HL-60 (cell line): ENCODE data around the gene WDR38.

Experiments
- DNase-seq, 2 experiments: peaks; one replicate each; pipeline ENCODE4 v3.0.0-alpha.2; 2010 to 2020; ENCODE audit warnings: low read depth in 1 of 2, low spot score in 1 of 2
- H3K27ac ChIP-seq: fragments of 250-450 bp; sonication (Bioruptor Pico); replicated peaks from 2 replicates; pipeline ENCODE4 v1.5.1; 2020; ENCODE audit warnings: mild to moderate bottlenecking, moderate library complexity
- H3K27me3 ChIP-seq: fragments of 250-450 bp; sonication (Bioruptor Pico); 2 replicates; pipeline ENCODE4 v1.5.1; 2021; ENCODE audit warnings: mild to moderate bottlenecking, moderate library complexity; ENCODE audit not compliant: insufficient read depth, poor library complexity, severe bottlenecking
- H3K4me3 ChIP-seq: replicated peaks from 2 replicates; pipeline ENCODE4 v1.5.1; 2011; ENCODE audit warnings: mild to moderate bottlenecking, control low read depth, low read length; ENCODE audit not compliant: insufficient read depth
- GABPA ChIP-seq: IDR thresholded peaks from 2 replicates; pipeline ENCODE4 v1.6.1; 2012; ENCODE audit warnings: low read depth
- POLR2AphosphoS5 ChIP-seq: IDR thresholded peaks from 2 replicates; pipeline ENCODE4 v1.6.1; 2012; ENCODE audit warnings: low read depth
- REST ChIP-seq: IDR thresholded peaks from 2 replicates; pipeline ENCODE4 v1.6.1; 2012; ENCODE audit warnings: low read depth; ENCODE audit not compliant: insufficient replicate concordance
- SPI1 ChIP-seq: IDR thresholded peaks from 2 replicates; pipeline ENCODE4 v1.6.1; 2012; ENCODE audit warnings: low read depth, mild to moderate bottlenecking, borderline replicate concordance
- TF ChIP-seq, protein P1 (sequence below): IDR thresholded peaks from one replicate; pipeline ENCODE4 v1.5.1; 2011; ENCODE audit warnings: low read length, control low read depth, inconsistent platforms; ENCODE audit not compliant: insufficient read depth

Gene WDR38

DNA sequence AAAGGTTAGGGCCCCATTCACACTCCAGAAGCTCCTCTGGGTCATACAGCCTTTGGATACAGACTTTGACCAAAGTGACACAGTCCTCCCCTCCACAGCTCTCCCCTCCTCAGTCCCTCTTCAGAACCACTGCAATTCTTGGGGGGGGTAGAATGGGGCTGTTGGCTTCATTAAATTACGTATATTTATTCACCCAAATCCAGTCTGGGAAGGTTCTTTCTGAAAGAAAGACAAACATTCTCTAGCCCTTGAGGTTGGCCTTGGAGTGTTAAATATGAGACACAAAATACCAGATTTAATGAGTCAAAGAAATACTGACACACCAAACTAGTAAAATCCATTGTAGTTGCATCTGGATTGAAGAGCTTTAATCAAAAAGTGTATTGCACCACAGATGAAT is 24.8 kb downstream of the WDR38 start:
- Histone ChIP-seq H3K27me3 (no peaks in the 10 kb centered on the region), H3K27ac (no peak overlapping the region), H3K4me3 (no peak overlapping the region)
- TF ChIP-seq, protein P1, sequence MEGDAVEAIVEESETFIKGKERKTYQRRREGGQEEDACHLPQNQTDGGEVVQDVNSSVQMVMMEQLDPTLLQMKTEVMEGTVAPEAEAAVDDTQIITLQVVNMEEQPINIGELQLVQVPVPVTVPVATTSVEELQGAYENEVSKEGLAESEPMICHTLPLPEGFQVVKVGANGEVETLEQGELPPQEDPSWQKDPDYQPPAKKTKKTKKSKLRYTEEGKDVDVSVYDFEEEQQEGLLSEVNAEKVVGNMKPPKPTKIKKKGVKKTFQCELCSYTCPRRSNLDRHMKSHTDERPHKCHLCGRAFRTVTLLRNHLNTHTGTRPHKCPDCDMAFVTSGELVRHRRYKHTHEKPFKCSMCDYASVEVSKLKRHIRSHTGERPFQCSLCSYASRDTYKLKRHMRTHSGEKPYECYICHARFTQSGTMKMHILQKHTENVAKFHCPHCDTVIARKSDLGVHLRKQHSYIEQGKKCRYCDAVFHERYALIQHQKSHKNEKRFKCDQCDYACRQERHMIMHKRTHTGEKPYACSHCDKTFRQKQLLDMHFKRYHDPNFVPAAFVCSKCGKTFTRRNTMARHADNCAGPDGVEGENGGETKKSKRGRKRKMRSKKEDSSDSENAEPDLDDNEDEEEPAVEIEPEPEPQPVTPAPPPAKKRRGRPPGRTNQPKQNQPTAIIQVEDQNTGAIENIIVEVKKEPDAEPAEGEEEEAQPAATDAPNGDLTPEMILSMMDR: no peak
- TF ChIP-seq GABPA (no peak), REST (no peak), POLR2AphosphoS5 (no peak), SPI1 (no peak)
- no peak for DNase-seq

DNA sequence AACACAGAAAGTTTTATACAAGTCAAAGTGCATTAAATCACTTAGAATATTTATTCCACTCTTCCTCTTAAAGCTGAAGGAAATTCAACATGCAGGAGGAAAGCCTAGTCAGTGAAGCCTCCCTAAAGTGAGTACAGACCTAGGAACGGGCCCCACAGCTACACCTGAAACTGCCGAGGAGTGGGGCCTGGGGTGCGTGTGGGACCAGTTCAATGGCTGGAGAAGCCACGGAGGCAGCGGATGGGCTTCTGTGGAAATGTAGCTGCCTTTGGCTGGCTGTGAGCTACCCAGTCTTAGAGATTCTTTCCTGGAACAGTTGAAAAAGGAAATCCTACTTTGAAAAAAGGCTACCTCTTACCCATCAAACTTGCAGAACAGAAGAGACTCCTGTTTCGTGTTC is 25.3 kb downstream of the WDR38 start:
- no peak overlapping the region for H3K27ac ChIP-seq
- H3K4me3 ChIP-seq: no peak overlapping the region
- DNase-seq: no peak
- TF ChIP-seq, protein P1: no peak
- TF ChIP-seq GABPA: no peak
- no peak for TF ChIP-seq REST
- no peak; the same call in 1 of the 2 replicates for TF ChIP-seq POLR2AphosphoS5
- no peak for TF ChIP-seq SPI1
- H3K27me3 ChIP-seq: no peaks in the 10 kb centered on the region

GRCh38 chr9:124879226-124879625 is 26.0 kb downstream of the WDR38 start:
- H3K4me3 ChIP-seq: no peak overlapping the region
- no peaks in the 10 kb centered on the region for H3K27me3 ChIP-seq
- H3K27ac ChIP-seq: no peak overlapping the region
- TF ChIP-seq, protein P1: no peak
- no peak for TF ChIP-seq REST
- TF ChIP-seq SPI1: no peak
- no peak for TF ChIP-seq POLR2AphosphoS5
- no peak for TF ChIP-seq GABPA
- DNase-seq: no peak
